Stimulated activated naive CD4-positive, alpha-beta T cell (primary cell): ENCODE data around the gene FOXS1.
"Not testable (repeated sequence)": the region's sequence is repeated elsewhere in the genome, so short reads cannot be mapped to it uniquely, and the experiment has no call there.

ENCODE experiments used
- DNase-seq, 6 experiments: peaks; one replicate each; lab custom pipeline; 2025; lab: John Stamatoyannopoulos, UW

FOXS1 gene

DNA sequence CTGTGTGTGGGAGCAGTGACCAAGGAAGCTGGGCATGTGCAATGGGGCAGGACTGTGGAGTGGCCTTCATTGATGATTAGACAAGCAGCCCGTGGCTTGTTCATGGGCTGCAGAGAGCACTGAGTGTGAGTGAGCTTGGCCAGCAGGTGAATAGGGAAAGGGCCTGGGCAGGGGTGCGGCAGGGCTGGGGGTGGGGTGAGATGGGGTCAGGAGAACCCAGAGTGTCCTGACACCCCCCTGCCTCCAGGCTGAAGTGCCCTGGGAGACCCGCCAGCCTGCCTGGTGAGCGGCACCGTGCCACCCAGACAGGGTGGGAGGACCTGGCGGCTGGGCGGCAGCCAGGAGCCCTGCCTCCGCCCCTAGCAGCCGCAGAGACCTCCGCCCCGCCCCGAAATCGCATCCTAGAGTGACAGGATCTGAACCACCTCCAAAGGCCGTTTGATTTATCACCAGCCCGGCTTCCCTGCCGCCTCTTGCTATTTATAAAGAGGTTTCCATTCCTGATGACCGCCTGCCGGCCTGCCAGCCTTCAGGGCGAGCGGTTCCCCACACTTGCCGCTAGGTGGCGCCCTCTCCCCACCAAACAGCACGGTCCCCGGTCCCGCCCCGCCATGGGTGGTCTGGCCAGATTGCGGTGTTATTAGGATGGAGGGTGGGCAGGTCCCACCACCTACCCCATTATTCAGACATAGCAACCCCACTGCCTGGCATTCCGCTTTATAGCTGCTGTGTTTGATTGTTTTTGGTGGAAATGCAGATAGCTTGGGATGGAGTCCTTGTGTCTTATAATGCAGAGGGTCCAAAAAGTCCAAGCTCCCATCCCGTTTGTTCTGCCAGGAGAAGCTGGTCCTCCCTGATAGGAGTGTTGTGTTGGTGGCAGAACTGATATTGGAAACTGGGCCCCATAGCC lies 22.7 kb downstream of the FOXS1 start:
- peak; percentile 38 to 81 (median 66) for DNase-seq

DNA sequence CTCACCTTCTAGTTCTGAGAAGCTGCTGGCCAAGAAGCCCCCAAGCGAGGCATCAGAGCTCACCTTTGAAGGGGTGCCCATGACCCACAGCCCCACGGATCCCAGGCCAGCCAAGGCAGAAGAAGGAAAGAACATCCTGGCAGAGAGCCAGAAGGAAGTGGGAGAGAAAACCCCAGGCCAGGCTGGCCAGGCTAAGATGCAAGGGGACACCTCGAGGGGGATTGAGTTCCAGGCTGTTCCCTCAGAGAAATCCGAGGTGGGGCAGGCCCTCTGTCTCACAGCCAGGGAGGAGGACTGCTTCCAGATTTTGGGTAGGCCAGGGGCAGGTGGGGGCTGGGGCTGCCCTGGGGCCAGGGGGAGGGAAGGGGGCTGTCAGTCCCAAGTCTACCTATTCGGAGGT lies 24.0 kb downstream of the FOXS1 start:
- DNase-seq: no peak

DNA sequence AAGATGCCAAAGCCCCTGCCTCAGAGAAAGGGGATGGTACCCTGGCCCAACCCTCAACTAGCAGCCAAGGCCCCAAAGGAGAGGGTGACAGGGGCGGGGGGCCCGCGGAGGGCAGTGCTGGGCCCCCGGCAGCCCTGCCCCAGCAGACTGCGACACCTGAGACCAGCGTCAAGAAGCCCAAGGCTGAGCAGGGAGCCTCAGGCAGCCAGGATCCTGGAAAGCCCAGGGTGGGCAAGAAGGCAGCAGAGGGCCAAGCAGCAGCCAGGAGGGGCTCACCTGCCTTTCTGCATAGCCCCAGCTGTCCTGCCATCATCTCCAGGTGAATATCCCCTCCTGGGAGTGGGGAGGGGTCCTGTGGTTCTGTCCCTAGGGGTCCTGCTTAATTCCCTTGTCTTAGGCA lies 25.2 kb downstream of the FOXS1 start:
- DNase-seq: no peak

- no peak for DNase-seq
Observed at GRCh38 chr20:31819083-31819784, 26.2 kb downstream of the FOXS1 start, which contains the start of gene MYLK2. Gene MYLK2, plus strand, starts transcription at chr20:31819356. Its CDS starts 225 bp downstream, at chr20:31819581.

GRCh38 chr20:31818376-31818908 lies 27.0 kb downstream of the FOXS1 start:
- no peak for DNase-seq

- no peak for DNase-seq
Observed at GRCh38 chr20:31817461-31817860, 27.9 kb downstream of the FOXS1 start.

- no peak for DNase-seq
Observed at GRCh38 chr20:31816221-31816620, 29.2 kb downstream of the FOXS1 start.

DNA sequence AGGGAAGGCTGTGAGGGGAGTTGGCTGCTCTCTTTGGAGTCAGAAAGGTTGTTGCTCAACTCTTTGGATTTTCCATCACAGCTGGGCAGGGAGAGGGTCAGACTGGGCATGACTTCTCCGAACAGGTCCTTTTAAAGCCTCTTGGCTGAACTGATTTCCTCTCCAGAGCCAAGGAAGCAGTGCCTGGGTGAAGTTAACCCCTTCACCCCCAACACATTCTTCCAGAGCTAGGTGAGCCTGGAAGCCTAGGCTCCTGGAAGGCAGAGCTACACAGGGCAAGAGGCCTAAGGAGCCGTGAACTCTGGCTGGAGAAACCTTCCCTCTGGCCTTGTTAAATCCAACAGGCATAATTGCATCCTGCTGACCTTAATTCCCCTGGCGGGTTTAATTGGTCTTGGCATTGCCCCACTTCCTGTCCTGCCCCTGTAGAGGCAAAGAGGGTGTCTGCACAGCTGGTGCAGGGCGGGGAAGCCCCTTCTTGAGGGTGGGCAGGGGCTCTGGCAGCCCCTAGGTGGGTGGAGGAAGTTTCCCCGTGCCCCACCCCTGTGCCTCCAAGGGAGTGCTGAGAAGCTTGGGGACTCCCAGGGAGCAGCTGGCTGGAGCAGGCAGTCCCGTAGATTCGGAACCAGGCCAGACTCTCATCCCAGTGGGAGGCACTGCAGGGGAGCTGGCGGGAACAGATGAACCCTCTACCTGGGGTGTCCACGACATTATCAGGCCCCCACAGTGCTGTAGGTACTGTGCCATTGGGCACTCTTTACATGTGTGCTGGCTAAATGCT lies 29.8 kb downstream of the FOXS1 start:
- no peak for DNase-seq

DNA sequence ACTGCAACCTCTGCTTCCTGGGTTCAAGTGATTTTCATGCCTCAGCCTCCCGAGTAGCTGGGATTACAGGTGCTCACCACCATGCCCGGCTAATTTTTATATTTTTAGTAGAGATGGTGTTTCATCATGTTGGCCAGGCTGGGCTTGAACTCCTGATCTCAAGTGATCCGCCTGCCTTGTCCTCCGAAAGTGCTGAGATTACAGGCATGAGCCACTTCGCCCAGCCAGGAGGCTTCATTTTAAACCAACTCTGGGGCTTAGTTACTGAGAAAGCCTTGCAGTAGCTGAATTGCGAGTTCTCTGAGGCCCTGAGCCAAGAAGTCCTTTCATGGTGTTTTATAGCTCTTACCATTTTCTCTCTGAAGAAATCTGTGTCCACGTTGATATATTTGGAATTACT lies 31.3 kb downstream of the FOXS1 start:
- not testable (repeated sequence) for DNase-seq

GRCh38 chr20:31813611-31814010 lies 31.8 kb downstream of the FOXS1 start:
- DNase-seq: no peak

DNA sequence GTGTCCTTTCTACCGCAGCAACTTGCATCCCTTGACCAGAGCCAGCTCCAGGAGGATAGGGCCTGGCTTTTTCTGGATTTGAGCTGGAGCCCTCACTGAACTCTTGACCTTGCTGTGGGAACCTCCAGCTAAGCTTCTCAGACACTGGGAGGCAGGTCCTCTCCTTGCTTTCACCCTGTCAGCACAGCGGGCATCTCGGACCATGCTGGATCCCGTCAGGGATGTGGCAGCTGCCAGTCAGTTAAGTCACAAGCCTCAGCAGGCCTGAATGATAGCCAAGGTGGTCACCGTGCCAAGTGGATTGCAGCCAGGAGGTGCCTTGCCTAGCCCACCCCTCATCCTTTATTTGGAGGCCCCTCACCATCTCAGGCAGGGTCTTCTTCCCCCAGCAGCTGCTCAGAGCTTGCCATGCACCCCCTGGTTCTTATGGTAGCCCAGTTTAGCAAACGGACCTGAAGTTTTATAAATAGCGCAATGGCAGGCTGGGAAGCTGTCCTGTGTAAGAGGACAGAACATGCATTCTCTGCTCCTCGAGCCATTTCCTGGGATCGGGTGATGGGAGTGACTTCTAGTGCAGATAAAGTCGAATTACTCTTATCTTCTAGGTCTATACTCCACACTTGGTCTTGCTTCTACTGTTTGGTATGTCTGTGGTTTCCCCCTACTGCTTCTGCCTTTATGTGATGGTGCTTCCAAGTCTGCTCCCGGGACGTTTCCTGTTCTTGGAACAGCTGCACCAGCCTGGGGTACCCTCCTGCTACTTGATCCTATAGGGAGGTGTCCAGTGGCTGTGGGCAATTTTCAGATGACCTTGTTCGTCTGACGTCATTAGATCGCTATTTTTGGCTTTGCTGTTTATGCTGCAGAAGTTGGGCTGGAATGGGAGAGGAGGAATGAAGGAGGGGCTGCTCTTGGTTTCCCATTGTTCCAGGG lies 33.3 kb downstream of the FOXS1 start:
- no peak for DNase-seq

DNA sequence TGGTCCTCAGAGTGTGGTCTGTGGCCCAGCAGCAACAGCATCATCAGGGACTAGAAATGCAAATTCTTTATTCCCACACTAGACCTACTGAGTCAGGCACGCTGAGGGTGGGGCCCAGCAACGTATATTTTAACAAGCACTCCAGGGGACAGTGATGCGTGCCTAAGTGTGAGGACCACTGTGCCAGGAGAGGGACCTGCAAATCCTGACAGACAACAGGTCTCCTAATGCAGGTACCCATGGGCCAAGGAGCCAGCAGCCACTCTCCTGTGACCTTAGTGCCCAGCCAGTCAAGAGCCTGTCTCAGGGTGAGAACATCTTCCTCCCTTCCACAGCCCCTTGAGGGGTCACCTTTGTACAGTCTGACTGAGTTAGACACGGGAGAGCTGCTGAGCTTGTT lies 34.2 kb downstream of the FOXS1 start:
- no peak for DNase-seq

- no peak for DNase-seq
Observed at GRCh38 chr20:31809661-31810060, 35.7 kb downstream of the FOXS1 start.

- no peak for DNase-seq
Observed at GRCh38 chr20:31808481-31808880, 36.9 kb downstream of the FOXS1 start.

DNA sequence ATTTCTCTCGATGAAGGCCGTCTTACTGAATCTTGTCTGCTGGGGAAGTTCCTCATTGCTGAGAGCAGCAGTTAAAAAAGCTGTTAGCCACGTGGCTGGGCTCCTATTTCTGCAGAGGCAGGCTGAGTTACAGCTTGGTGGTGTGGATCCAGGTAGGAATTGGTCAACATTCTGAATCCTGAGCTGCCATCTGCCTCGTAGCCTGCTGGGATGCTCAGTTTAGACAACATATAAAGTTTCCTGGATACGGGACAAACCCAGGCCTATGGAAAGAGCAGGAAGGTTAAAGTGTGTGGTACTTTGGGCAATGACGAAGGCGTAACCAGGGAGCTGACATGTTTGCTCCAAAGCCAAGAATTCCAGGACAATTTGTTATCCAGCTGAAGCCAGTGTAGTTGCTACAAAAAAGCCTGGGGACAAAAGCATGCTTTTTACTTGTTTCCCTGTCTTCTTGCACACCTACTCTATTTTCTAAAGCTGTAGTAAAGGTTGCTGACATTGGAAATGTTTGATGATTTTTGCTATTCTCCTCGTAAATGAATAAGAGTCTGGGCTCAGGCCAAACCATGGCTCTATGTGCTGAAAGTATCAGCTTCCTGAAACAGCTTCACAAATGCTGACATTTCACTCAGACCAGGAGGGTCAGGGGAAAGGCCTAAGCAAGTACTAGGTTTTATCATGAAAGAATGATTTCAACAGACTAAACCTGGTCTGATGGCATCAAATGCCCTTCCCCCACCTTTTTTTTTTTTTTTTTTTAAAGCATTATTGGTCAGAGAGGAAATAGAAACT lies 38.6 kb downstream of the FOXS1 start:
- no peak for DNase-seq

DNA sequence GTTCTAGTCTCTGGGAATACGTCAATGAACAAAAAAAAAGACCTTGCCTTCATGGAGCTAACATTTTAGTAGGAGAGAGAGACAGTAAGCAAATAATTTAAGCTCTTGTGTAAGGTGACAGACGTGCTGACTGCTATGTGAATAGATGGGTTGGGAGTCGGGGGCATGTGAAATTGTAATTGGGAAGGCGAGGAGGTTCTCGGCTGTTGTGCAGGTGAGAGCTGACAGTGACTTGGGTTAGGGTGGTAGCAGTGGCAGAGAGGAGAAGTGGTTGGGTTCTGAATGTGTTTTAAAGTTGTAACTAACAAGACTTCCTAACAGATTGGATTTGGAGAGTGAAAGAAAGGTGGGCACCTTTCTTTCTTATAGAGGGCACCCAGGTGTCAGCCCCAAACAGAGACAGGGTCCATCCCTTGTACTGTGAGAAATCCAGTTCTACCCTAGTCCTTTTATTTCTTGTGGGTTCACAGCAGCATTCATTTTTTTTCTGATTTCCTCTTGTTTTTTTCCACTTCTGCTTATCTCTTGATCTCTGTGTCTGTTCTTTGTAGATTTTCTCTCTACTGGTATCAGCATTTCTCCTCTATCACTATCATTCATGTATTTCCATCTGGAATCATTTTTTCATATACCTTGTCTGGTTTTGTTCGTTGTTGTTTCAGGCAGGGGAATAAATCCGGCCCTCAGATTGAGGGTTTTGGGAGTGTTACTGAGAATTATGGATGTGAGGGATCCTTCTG lies 41.7 kb downstream of the FOXS1 start:
- peak in 2 of 6 experiments; percentile 2 to 11 for DNase-seq

GRCh38 chr20:31801508-31801907 lies 43.9 kb downstream of the FOXS1 start:
- no peak for DNase-seq

- DNase-seq: no peak
Observed at GRCh38 chr20:31797364-31797763, 48.0 kb downstream of the FOXS1 start.
